Measurements from ENCODE around the gene BRD4. TPM values are rescaled to one million over a fixed set of nuclear protein-coding genes. Genes with fewer than 3 reads are reported as not detected.

Gene BRD4
- total RNA-seq, 2 experiments from 2014 or later: 94.3 to 99.6 TPM

GRCh38 chr19:15284091-15284490 lies 48.2 kb downstream of the BRD4 start:
- intact Hi-C loops (cut with micrococcal nuclease): no loop called here
- peak overlapping the region; percentile 84 for H3K27ac Mint-ChIP-seq
- peak overlapping the region; percentile 12 for H3K4me3 Mint-ChIP-seq
- DNase-seq (no peak), ATAC-seq (no peak)
- H3K36me3 Mint-ChIP-seq (ENCODE audit: low read depth): peaks cover 4% of the 10 kb centered on the region
- no peaks in the 10 kb centered on the region for H3K27me3 Mint-ChIP-seq
- H3K9me3 Mint-ChIP-seq: no peaks in the 10 kb centered on the region
- POLR2A ChIA-PET: interaction anchor here (0.6 to 2.6 kb wide), 7 partner anchors 8 to 180 kb away, joined by 3 to 10 read pairs (median 5); no protein-coding TSS in a partner anchor
- TF ChIP-seq CTCF (IDR thresholded peaks at IDR 0.05): no peak
- peaks cover 96% of the 10 kb centered on the region for H3K4me1 Mint-ChIP-seq (ENCODE audit: low read depth)
- CTCF ChIA-PET: interaction anchor here (0.9 to 1.7 kb wide), 4 partner anchors 9 to 135 kb away, joined by 3 to 8 read pairs (median 4); partner anchors contain the start of gene AKAP8L

GRCh38 chr19:15283141-15283883 lies 49.0 kb downstream of the BRD4 start:
- DNase-seq: peak; percentile 50
- Mint-ChIP-seq H3K9me3 (no peaks in the 10 kb centered on the region), H3K27me3 (no peaks in the 10 kb centered on the region), H3K4me1 (ENCODE audit: low read depth) (peaks cover 93% of the 10 kb centered on the region), H3K27ac (peak overlapping the region; percentile 84), H3K4me3 (peak overlapping the region; percentile 12), H3K36me3 (ENCODE audit: low read depth) (peaks cover 1% of the 10 kb centered on the region)
- ChIA-PET CTCF (interaction anchor here (1.2 to 2.5 kb wide), 6 partner anchors 14 to 272 kb away, joined by 3 to 8 read pairs (median 4); partner anchors contain the start of gene AKAP8L), POLR2A (interaction anchor here (1.1 to 2.6 kb wide), 6 partner anchors 9 to 180 kb away, joined by 3 to 10 read pairs (median 5); no protein-coding TSS in a partner anchor)
- intact Hi-C loops (cut with micrococcal nuclease): no loop called here
- ATAC-seq: peak; percentile 52
- no peak for TF ChIP-seq CTCF (IDR thresholded peaks at IDR 0.05)

GRCh38 chr19:15282311-15282705 lies 50.0 kb downstream of the BRD4 start:
- Mint-ChIP-seq H3K9me3 (no peaks in the 10 kb centered on the region), H3K27ac (peak overlapping the region; percentile 32), H3K36me3 (ENCODE audit: low read depth) (peaks cover 1% of the 10 kb centered on the region), H3K4me3 (no peak overlapping the region), H3K4me1 (ENCODE audit: low read depth) (peaks cover 86% of the 10 kb centered on the region), H3K27me3 (no peaks in the 10 kb centered on the region)
- ATAC-seq (no peak), DNase-seq (no peak)
- CTCF ChIA-PET: interaction anchor here (1.2 to 2.5 kb wide), 5 partner anchors 15 to 273 kb away, joined by 3 to 8 read pairs (median 3); partner anchors contain the start of gene AKAP8L
- intact Hi-C loops (cut with micrococcal nuclease): no loop called here
- POLR2A ChIA-PET: interaction anchor here (1.1 to 2.4 kb wide), 3 partner anchors 10 to 38 kb away, joined by 4 to 7 read pairs (median 6); no protein-coding TSS in a partner anchor
- TF ChIP-seq CTCF (IDR thresholded peaks at IDR 0.05): no peak

GRCh38 chr19:15280915-15281683 lies 51.2 kb downstream of the BRD4 start:
- peaks cover 88% of the 10 kb centered on the region for H3K4me1 Mint-ChIP-seq (ENCODE audit: low read depth)
- DNase-seq: no peak
- H3K27me3 Mint-ChIP-seq: no peaks in the 10 kb centered on the region
- H3K9me3 Mint-ChIP-seq: no peaks in the 10 kb centered on the region
- H3K36me3 Mint-ChIP-seq (ENCODE audit: low read depth): peaks cover 1% of the 10 kb centered on the region
- ATAC-seq: no peak
- peak overlapping the region; percentile 32 for H3K27ac Mint-ChIP-seq
- no peak overlapping the region for H3K4me3 Mint-ChIP-seq
- intact Hi-C loops (cut with micrococcal nuclease): no loop called here
- no peak for TF ChIP-seq CTCF (IDR thresholded peaks at IDR 0.05)
- CTCF ChIA-PET: interaction anchor here (1.1 to 2.5 kb wide), 2 partner anchors 23 to 44 kb away, joined by 3 to 6 read pairs; no protein-coding TSS in a partner anchor
- POLR2A ChIA-PET: no interaction called here
